Loucy (cell line): ENCODE measurements around the gene PKLR.

Experiments
- EZH2phosphoT487 ChIP-seq: fragments of 200-600 bp; IDR thresholded peaks from 2 replicates; pipeline ENCODE4 v1.6.1; 2018; ENCODE audit warnings: antibody characterized with exemption, mild to moderate bottlenecking, moderate library complexity, borderline replicate concordance
- TF ChIP-seq, protein P1 (sequence below): fragments of 200-600 bp; sonication (generic); conservative IDR thresholded peaks from 2 replicates; pipeline ENCODE4 v1.5.1; 2014; ENCODE audit warnings: mild to moderate bottlenecking, antibody characterized with exemption, low read length

GRCh38 chr1:155322571-155322952, 21.3 kb upstream of the PKLR start:
- TF ChIP-seq, protein P1, sequence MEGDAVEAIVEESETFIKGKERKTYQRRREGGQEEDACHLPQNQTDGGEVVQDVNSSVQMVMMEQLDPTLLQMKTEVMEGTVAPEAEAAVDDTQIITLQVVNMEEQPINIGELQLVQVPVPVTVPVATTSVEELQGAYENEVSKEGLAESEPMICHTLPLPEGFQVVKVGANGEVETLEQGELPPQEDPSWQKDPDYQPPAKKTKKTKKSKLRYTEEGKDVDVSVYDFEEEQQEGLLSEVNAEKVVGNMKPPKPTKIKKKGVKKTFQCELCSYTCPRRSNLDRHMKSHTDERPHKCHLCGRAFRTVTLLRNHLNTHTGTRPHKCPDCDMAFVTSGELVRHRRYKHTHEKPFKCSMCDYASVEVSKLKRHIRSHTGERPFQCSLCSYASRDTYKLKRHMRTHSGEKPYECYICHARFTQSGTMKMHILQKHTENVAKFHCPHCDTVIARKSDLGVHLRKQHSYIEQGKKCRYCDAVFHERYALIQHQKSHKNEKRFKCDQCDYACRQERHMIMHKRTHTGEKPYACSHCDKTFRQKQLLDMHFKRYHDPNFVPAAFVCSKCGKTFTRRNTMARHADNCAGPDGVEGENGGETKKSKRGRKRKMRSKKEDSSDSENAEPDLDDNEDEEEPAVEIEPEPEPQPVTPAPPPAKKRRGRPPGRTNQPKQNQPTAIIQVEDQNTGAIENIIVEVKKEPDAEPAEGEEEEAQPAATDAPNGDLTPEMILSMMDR = no peak
- no peak for TF ChIP-seq EZH2phosphoT487
